Spleen (tissue), 7 donors: ENCODE data around the gene PIGQ.

Experiments
- CTCF ChIP-seq, 11 experiments: fragments of 200-600 bp in 7 of 11; fragments of 450-650 bp in 4 of 11; sonication (generic) in 4 of 11; IDR thresholded peaks in 8 of 11; conservative IDR thresholded peaks in 3 of 11; 1 replicate in 7 of 11; 2 replicates in 4 of 11; pipeline versions ENCODE4 v1.4.0 to v1.8.0; 2016 to 2021; ENCODE audit warnings: antibody characterized with exemption in 11 of 11, inconsistent platforms in 4 of 11, mild to moderate bottlenecking in 1 of 11
- POLR2A ChIP-seq, 3 donors: fragments of 450-650 bp; IDR thresholded peaks; one replicate each; pipeline ENCODE4 v1.5.1; 2017; ENCODE audit warnings: antibody characterized with exemption in 3 of 3, mild to moderate bottlenecking in 1 of 3
- POLR2AphosphoS5 ChIP-seq, 3 donors: sonication (generic); formaldehyde crosslinking; IDR thresholded peaks; one replicate each; pipeline ENCODE4 v1.5.1; 2017; ENCODE audit warnings: antibody characterized with exemption in 3 of 3
- donor health status: DM: no; HTN: no; CAD: no; lungs with moderate emphysema.
- donor health status: DM: no; HTN: no; CAD: no.
- donor health status: DM: no; HTN: no; CAD: no.

GRCh38 chr16:554297-554621 is 15.5 kb upstream of the PIGQ start:
- no peak for TF ChIP-seq CTCF (IDR thresholded peaks at IDR 0.05 in 8 of 11, conservative IDR thresholded peaks at IDR 0.05 in 3 of 11)
- no peak for TF ChIP-seq POLR2AphosphoS5 (IDR thresholded peaks at IDR 0.05)
- TF ChIP-seq POLR2A (IDR thresholded peaks at IDR 0.05): no peak
